ENCODE results near the gene ANO1.

ANO1 gene

DNA sequence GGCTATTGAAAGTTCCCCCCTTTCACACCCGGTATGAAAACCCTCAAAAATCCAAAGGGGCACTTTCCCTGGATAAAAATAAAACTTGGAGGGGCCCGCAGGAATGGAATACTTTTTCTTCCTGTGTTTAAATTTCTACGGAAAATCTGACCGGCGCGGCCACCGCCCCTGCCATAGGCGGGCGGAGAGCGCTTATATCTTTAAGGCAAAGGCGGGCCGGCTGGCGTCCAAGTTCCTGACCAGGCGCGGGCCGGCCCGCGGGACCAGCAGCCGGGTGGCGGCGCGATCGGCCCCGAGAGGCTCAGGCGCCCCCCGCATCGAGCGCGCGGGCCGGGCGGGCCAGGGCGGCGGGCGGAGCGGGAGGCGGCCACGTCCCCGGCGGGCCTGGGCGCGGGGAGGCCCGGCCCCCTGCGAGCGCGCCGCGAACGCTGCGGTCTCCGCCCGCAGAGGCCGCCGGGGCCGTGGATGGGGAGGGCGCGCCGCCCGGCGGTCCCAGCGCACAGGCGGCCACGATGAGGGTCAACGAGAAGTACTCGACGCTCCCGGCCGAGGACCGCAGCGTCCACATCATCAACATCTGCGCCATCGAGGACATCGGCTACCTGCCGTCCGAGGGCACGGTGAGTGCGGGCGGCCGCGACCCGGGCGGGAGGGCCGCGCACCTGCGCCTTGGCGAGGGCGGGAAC, at the start of gene ANO1:
ANO1 (plus strand) TSS at position 223 of the 686 bp plus-strand sequence; CDS start at position 513, 290 bp downstream.
- TF ChIP-seq CTCF (conservative IDR thresholded peaks at IDR 0.05; ENCODE audit: low read depth, low read length) = no peak
- Histone ChIP-seq H3K4me2 (no peak within 1 kb of the TSS), H3K27ac (no peak within 1 kb of the TSS), H3K27me3 (ENCODE audit: insufficient read depth, low read depth) (peaks cover 9% of the 10 kb centered on the region; the same call in 1 of the 2 replicates), H4K20me1 (ENCODE audit: insufficient read depth) (no peaks in the 10 kb centered on the region), H3K9ac (no peak within 1 kb of the TSS), H3K36me3 (ENCODE audit: insufficient read depth) (no peaks in the 10 kb centered on the region), H2AFZ (ENCODE audit: low read depth) (no peak within 1 kb of the TSS), H3K79me2 (ENCODE audit: insufficient read depth, low read depth) (no peaks in the 10 kb centered on the region), H3K4me1 (ENCODE audit: low read depth, poor library complexity, severe bottlenecking) (no peaks in the 10 kb centered on the region), H3K4me3 (IDR thresholded peaks at IDR 0.05; ENCODE audit: insufficient read depth, low read depth, low read length) (no peak within 1 kb of the TSS)

GRCh38 chr11:70029115-70029860, 48.8 kb upstream of the ANO1 start:
- Histone ChIP-seq H3K36me3 (ENCODE audit: insufficient read depth) (no peaks in the 10 kb centered on the region), H3K27me3 (ENCODE audit: insufficient read depth, low read depth) (no peaks in the 10 kb centered on the region; the same call in 1 of the 2 replicates), H3K27ac (no peak overlapping the region), H3K4me1 (ENCODE audit: low read depth, poor library complexity, severe bottlenecking) (no peaks in the 10 kb centered on the region), H3K4me3 (IDR thresholded peaks at IDR 0.05; ENCODE audit: insufficient read depth, low read depth, low read length) (no peak overlapping the region), H3K79me2 (ENCODE audit: insufficient read depth, low read depth) (no peaks in the 10 kb centered on the region), H4K20me1 (ENCODE audit: insufficient read depth) (no peaks in the 10 kb centered on the region), H3K4me2 (no peak overlapping the region), H3K9ac (no peak overlapping the region), H2AFZ (ENCODE audit: low read depth) (no peak overlapping the region)
- TF ChIP-seq CTCF (conservative IDR thresholded peaks at IDR 0.05; ENCODE audit: low read depth, low read length) = no peak

GRCh38 chr11:70029861-70030380, 48.2 kb upstream of the ANO1 start:
- Histone ChIP-seq H2AFZ (ENCODE audit: low read depth) (no peak overlapping the region), H3K9ac (no peak overlapping the region), H4K20me1 (ENCODE audit: insufficient read depth) (no peaks in the 10 kb centered on the region), H3K4me2 (no peak overlapping the region), H3K4me3 (IDR thresholded peaks at IDR 0.05; ENCODE audit: insufficient read depth, low read depth, low read length) (no peak overlapping the region), H3K36me3 (ENCODE audit: insufficient read depth) (no peaks in the 10 kb centered on the region), H3K27ac (no peak overlapping the region), H3K27me3 (ENCODE audit: insufficient read depth, low read depth) (no peaks in the 10 kb centered on the region; the same call in 1 of the 2 replicates), H3K4me1 (ENCODE audit: low read depth, poor library complexity, severe bottlenecking) (no peaks in the 10 kb centered on the region), H3K79me2 (ENCODE audit: insufficient read depth, low read depth) (no peaks in the 10 kb centered on the region)
- TF ChIP-seq CTCF (conservative IDR thresholded peaks at IDR 0.05; ENCODE audit: low read depth, low read length) = no peak

DNA sequence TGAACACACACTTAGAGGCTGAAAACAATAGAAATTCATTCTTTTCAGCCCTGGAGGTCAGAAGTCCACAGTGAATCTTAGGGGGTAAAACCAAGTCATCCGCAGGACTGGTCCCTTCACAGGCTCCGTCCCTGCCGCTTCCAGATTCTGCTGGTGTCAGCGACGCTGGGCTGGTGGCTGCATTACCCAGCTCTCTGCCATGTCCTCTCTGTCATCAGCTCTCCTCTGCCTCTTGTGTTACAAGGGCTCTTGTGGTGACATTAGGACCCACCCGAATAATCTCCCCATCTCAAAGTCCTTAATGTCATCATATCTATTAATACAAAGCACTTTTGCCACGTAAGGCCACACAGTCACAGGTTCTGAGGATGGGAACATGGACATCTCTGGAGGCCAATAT, 47.7 kb upstream of the ANO1 start:
- Histone ChIP-seq H4K20me1 (ENCODE audit: insufficient read depth) (no peaks in the 10 kb centered on the region), H3K4me2 (no peak overlapping the region), H3K4me3 (IDR thresholded peaks at IDR 0.05; ENCODE audit: insufficient read depth, low read depth, low read length) (no peak overlapping the region), H3K27me3 (ENCODE audit: insufficient read depth, low read depth) (no peaks in the 10 kb centered on the region; the same call in 1 of the 2 replicates), H3K79me2 (ENCODE audit: insufficient read depth, low read depth) (no peaks in the 10 kb centered on the region), H3K9ac (no peak overlapping the region), H3K27ac (no peak overlapping the region), H3K4me1 (ENCODE audit: low read depth, poor library complexity, severe bottlenecking) (no peaks in the 10 kb centered on the region), H2AFZ (ENCODE audit: low read depth) (no peak overlapping the region), H3K36me3 (ENCODE audit: insufficient read depth) (no peaks in the 10 kb centered on the region)
- no peak for TF ChIP-seq CTCF (conservative IDR thresholded peaks at IDR 0.05; ENCODE audit: low read depth, low read length)

All from KMS-11 (cell line).